HG02981 (cell line): ENCODE results near the gene OSBP2.

Experiments used
- ATAC-seq: cut with Tn5 transposase; IDR thresholded peaks from one replicate; pipeline ENCODE4 v1.9.1; 2021; ENCODE audit warnings: mild to moderate bottlenecking, moderate library complexity; ENCODE audit not compliant: unreplicated experiment

OSBP2 gene

GRCh38 chr22:30806391-30806861 lies 111.8 kb downstream of the OSBP2 start:
- ATAC-seq = no peak

GRCh38 chr22:30809086-30809485 lies 114.4 kb downstream of the OSBP2 start:
- ATAC-seq = no peak

- no peak for ATAC-seq
These were observed 115.4 kb downstream of the OSBP2 start for GRCh38 chr22:30810105-30810504.

- no peak for ATAC-seq
These were observed 119.3 kb downstream of the OSBP2 start for GRCh38 chr22:30813936-30814335.

GRCh38 chr22:30816413-30816812 lies 121.7 kb downstream of the OSBP2 start:
- ATAC-seq = no peak

- ATAC-seq = no peak
These were observed 126.7 kb downstream of the OSBP2 start for GRCh38 chr22:30821381-30821780.

- no peak for ATAC-seq
These were observed 127.2 kb downstream of the OSBP2 start for GRCh38 chr22:30821863-30822215.

- no peak for ATAC-seq
These were observed 127.7 kb downstream of the OSBP2 start for GRCh38 chr22:30822216-30823014.

- no peak for ATAC-seq
These were observed 128.3 kb downstream of the OSBP2 start for GRCh38 chr22:30823015-30823370.

GRCh38 chr22:30824096-30824495 lies 129.4 kb downstream of the OSBP2 start:
- no peak for ATAC-seq

GRCh38 chr22:30824711-30825110 lies 130.0 kb downstream of the OSBP2 start:
- ATAC-seq = no peak

GRCh38 chr22:30825711-30826505 lies 131.2 kb downstream of the OSBP2 start:
- ATAC-seq = no peak

- ATAC-seq = no peak
These were observed 132.1 kb downstream of the OSBP2 start for GRCh38 chr22:30826670-30827355.

- no peak for ATAC-seq
These were observed 133.0 kb downstream of the OSBP2 start for GRCh38 chr22:30827646-30828045.

GRCh38 chr22:30828187-30829155 lies 133.8 kb downstream of the OSBP2 start:
- ATAC-seq = no peak

GRCh38 chr22:30829901-30830550 lies 135.4 kb downstream of the OSBP2 start:
- ATAC-seq = no peak

GRCh38 chr22:30830907-30831306 lies 136.2 kb downstream of the OSBP2 start:
- ATAC-seq = no peak

- ATAC-seq = no peak
These were observed 137.8 kb downstream of the OSBP2 start for GRCh38 chr22:30832407-30832987.

GRCh38 chr22:30833322-30833721 lies 138.6 kb downstream of the OSBP2 start:
- ATAC-seq = no peak

GRCh38 chr22:30837531-30837930 lies 142.9 kb downstream of the OSBP2 start:
- ATAC-seq = no peak
